GM12891 (cell line): ENCODE measurements around the gene NAALADL2. TPM values are rescaled to one million over a fixed set of nuclear protein-coding genes. Genes with fewer than 3 reads are reported as not detected.

Experiments
- DNase-seq: peaks from one replicate; pipeline ENCODE4 v3.0.0; 2011; ENCODE audit warnings: low spot score; ENCODE audit not compliant: insufficient read length
- FAIRE-seq: peaks from 2 replicates; lab custom pipeline; 2011; peaks lifted over from hg19 to GRCh38; lab: Jason Lieb, UNC
- PAX5 ChIP-seq: IDR thresholded peaks from 2 replicates; pipeline ENCODE4 v1.6.1; 2011; ENCODE audit warnings: low read length, moderate library complexity, mild to moderate bottlenecking; ENCODE audit not compliant: insufficient read depth, severe bottlenecking
- POLR2A ChIP-seq: IDR thresholded peaks from 2 replicates; pipeline ENCODE4 v1.6.1; 2011; ENCODE audit warnings: low read depth, low read length, control low read depth
- POLR2AphosphoS5 ChIP-seq: IDR thresholded peaks from 2 replicates; pipeline ENCODE4 v1.6.1; 2011; ENCODE audit warnings: low read depth, low read length, control low read depth
- POU2F2 ChIP-seq: IDR thresholded peaks from 2 replicates; pipeline ENCODE4 v1.6.1; 2011; ENCODE audit warnings: low read depth, mild to moderate bottlenecking, control low read depth, low read length, moderate library complexity
- SPI1 ChIP-seq: IDR thresholded peaks from 2 replicates; pipeline ENCODE4 v1.6.1; 2011; ENCODE audit warnings: low read depth, low read length, control low read depth
- TAF1 ChIP-seq: IDR thresholded peaks from 2 replicates; pipeline ENCODE4 v1.6.1; 2011; ENCODE audit warnings: low read depth, low read length, control low read depth
- polyA plus RNA-seq: library from polyadenylated mRNA; unstranded; fragments of >200 nt; gene quantifications from one replicate; pipeline ENCODE4 v1.2.1, GENCODE V29; 2012; ENCODE audit warnings: low read depth, missing spikeins, inconsistent platforms; ENCODE audit not compliant: missing spikeins

Gene NAALADL2
- 1.8 TPM for polyA plus RNA-seq

- FAIRE-seq (no peak), DNase-seq (no peak)
Measured at GRCh38 chr3:174859114-174859735, at the start of gene NAALADL2. Gene NAALADL2 (plus strand): TSS chr3:174859334.

GRCh38 chr3:174810254-174810653 is 48.9 kb upstream of the NAALADL2 start:
- TF ChIP-seq POLR2A (no peak), PAX5 (no peak), POLR2AphosphoS5 (no peak), TAF1 (no peak), POU2F2 (no peak), SPI1 (no peak)
- FAIRE-seq (no peak), DNase-seq (no peak)

More at GRCh38 chr3:174859114-174859735, at the start of gene NAALADL2:
- TF ChIP-seq TAF1: no peak
- no peak for TF ChIP-seq POU2F2
- TF ChIP-seq SPI1: no peak
- no peak for TF ChIP-seq POLR2A
- TF ChIP-seq PAX5: no peak
- no peak for TF ChIP-seq POLR2AphosphoS5

GRCh38 chr3:174812172-174812862 is 46.8 kb upstream of the NAALADL2 start:
- DNase-seq: no peak
- FAIRE-seq: no peak
- TF ChIP-seq POLR2AphosphoS5 (no peak), PAX5 (no peak), POU2F2 (no peak), TAF1 (no peak), SPI1 (no peak)

GRCh38 chr3:174815750-174816149 is 43.4 kb upstream of the NAALADL2 start:
- FAIRE-seq: no peak

GRCh38 chr3:174820885-174821284 is 38.2 kb upstream of the NAALADL2 start:
- DNase-seq: no peak
- no peak for FAIRE-seq
- no peak for TF ChIP-seq POU2F2
- TF ChIP-seq POLR2A: no peak
- TF ChIP-seq PAX5: no peak
- no peak for TF ChIP-seq TAF1
- no peak for TF ChIP-seq POLR2AphosphoS5
- TF ChIP-seq SPI1: no peak

More at GRCh38 chr3:174815750-174816149, 43.4 kb upstream of the NAALADL2 start:
- no peak for DNase-seq
- TF ChIP-seq POLR2AphosphoS5 (no peak), SPI1 (no peak), PAX5 (no peak), POU2F2 (no peak), TAF1 (no peak), POLR2A (no peak)

- TF ChIP-seq POU2F2 (no peak), PAX5 (no peak), TAF1 (no peak), SPI1 (no peak), POLR2A (no peak), POLR2AphosphoS5 (no peak)
- DNase-seq (no peak), FAIRE-seq (no peak)
Measured at GRCh38 chr3:174821477-174821876, 37.7 kb upstream of the NAALADL2 start.

- TF ChIP-seq POLR2AphosphoS5: no peak
- no peak for TF ChIP-seq POU2F2
- TF ChIP-seq PAX5: no peak
- TF ChIP-seq TAF1: no peak
- no peak for TF ChIP-seq POLR2A
- TF ChIP-seq SPI1: no peak
- no peak for DNase-seq
- FAIRE-seq: no peak
Measured at GRCh38 chr3:174822320-174822719, 36.8 kb upstream of the NAALADL2 start.

- TF ChIP-seq POLR2AphosphoS5 (no peak), POLR2A (no peak), POU2F2 (no peak)
- FAIRE-seq: no peak
- no peak for DNase-seq
Measured at GRCh38 chr3:174826069-174826468, 33.1 kb upstream of the NAALADL2 start.

- TF ChIP-seq POLR2AphosphoS5: no peak
- TF ChIP-seq POLR2A: no peak
- TF ChIP-seq TAF1: no peak
- TF ChIP-seq SPI1: no peak
- no peak for TF ChIP-seq POU2F2
- no peak for TF ChIP-seq PAX5
- no peak for DNase-seq
- no peak for FAIRE-seq
Measured at GRCh38 chr3:174844746-174845145, 14.4 kb upstream of the NAALADL2 start.

GRCh38 chr3:174846055-174846454 is 13.1 kb upstream of the NAALADL2 start:
- TF ChIP-seq TAF1 (no peak), SPI1 (no peak), PAX5 (no peak), POU2F2 (no peak), POLR2A (no peak), POLR2AphosphoS5 (no peak)
- DNase-seq: no peak
- FAIRE-seq: no peak
